Heart right ventricle (tissue), 16 donors: ENCODE measurements around the gene ARHGAP22. TPM values are rescaled to one million over a fixed set of nuclear protein-coding genes. Genes with fewer than 3 reads are reported as not detected.
A peak's percentile ranks its signal among the peaks of the same experiment; 100 is the strongest.

Experiments used
- ATAC-seq, 8 donors: fragments of 200-7000 bp; cut with Tn5 transposase; one replicate each; pipeline ENCODE4 v1.9.1; 2020; ENCODE audit warnings: mild to moderate bottlenecking in 8 of 8, moderate library complexity in 8 of 8, moderate number of reproducible peaks in 1 of 8
- DNase-seq, 2 donors: peaks; one replicate each; pipeline ENCODE4 v3.0.0-alpha.2; 2020
- H3K27ac ChIP-seq, 10 donors: fragments of 200-600 bp; sonication (generic) in 2 of 10; one replicate each; pipeline versions ENCODE4 v1.5.0 to v1.8.0; 2020 to 2022; ENCODE audit warnings: mild to moderate bottlenecking in 3 of 10
- H3K27me3 ChIP-seq, 7 donors: fragments of 200-600 bp; one replicate each; pipeline ENCODE4 v1.8.0; 2021 to 2022; ENCODE audit warnings: mild to moderate bottlenecking in 2 of 7
- H3K36me3 ChIP-seq, 9 donors: fragments of 200-600 bp; sonication (generic) in 1 of 9; one replicate each; pipeline versions ENCODE4 v1.5.0 to v1.8.0; 2020 to 2022; ENCODE audit warnings: mild to moderate bottlenecking in 2 of 9
- H3K4me1 ChIP-seq, 9 donors: fragments of 200-600 bp; sonication (generic) in 1 of 9; one replicate each; pipeline versions ENCODE4 v1.5.0 to v1.8.0; 2020 to 2022; ENCODE audit warnings: mild to moderate bottlenecking in 4 of 9
- H3K4me3 ChIP-seq, 10 donors: fragments of 200-600 bp; sonication (generic) in 2 of 10; one replicate each; pipeline versions ENCODE4 v1.5.0 to v1.8.0; 2020 to 2022; ENCODE audit warnings: mild to moderate bottlenecking in 7 of 10, moderate library complexity in 2 of 10
- H3K9me3 ChIP-seq, 11 donors: fragments of 200-600 bp in 10 of 11; sonication (generic) in 2 of 11; one replicate each; pipeline versions ENCODE4 v1.5.0 to v1.8.0; 2013 to 2022; ENCODE audit warnings: mild to moderate bottlenecking in 2 of 11, control low read depth in 1 of 11, moderate library complexity in 1 of 11
- CTCF ChIP-seq, 9 donors: fragments of 200-600 bp; sonication (generic) in 2 of 9; IDR thresholded peaks; one replicate each; pipeline versions ENCODE4 v1.5.0 to v1.8.0; 2021 to 2022; ENCODE audit warnings: antibody characterized with exemption in 9 of 9, mild to moderate bottlenecking in 5 of 9, moderate library complexity in 1 of 9
- WGBS, 2 donors: extraction: QIAGEN DNeasy Blood & Tissue Kit; methylation state at CpG; one replicate each; pipeline ENCODE4 v1.1.7; 2013; ENCODE audit warnings: inconsistent platforms in 1 of 2; 5-methylcytosine and 5-hydroxymethylcytosine counted together
- intact Hi-C, 10 donors: fragments of 100-400 bp; cut with DNase I; formaldehyde crosslinking; loops; one replicate each; pipeline versions ENCODE4 v1.11.1 to v1.14.2; 2022
- polyA plus RNA-seq, 2 donors: library from polyadenylated mRNA; stranded (reverse); fragments of 200-250 nt; gene quantifications; one replicate each; pipeline ENCODE4 v1.2.3, GENCODE V29; 2013
- total RNA-seq, 10 donors: library from RNA; stranded (reverse); fragmentation: NEBNext Ultra II Directional in 3 of 10; extraction: Animal tissue kit (Norgen Biotek cat#: 25700) in 3 of 10; gene quantifications; one replicate each; pipeline versions ENCODE4 v1.2.1 to v1.2.4, GENCODE V29; 2021 to 2023
- donor health status: Arrhythmogenic right ventricular cardiomyopathy.
- donor health status: ischemic (EF 13 %, LVEDD 7.1; RV severe dilation, severe dysfunction).
- donor health status: healthy with polysubstance abuse.
- donor health status: DM: no; HTN: yes; CAD: no.
- donor health status: DM: no; HTN: no; CAD: no.
- donor health status: ischemic (EF 25% LVEDD 6.9; RV normal size, moderate dysfunction).
- donor health status: ischemic (EF 25% LVEDD 5.7; RV mildly dilated, moderate dysfunction).
- donor health status: healthy.
- donor health status: DM: yes; HTN: yes; CAD: no.
- donor health status: Ischemic cardiomyopathy.
- donor health status: ischemic (EF 35%, LVEDD 5.7; RV mildly dilated, moderate dysfunction).
- donor health status: nonischemic (EF 11% LVEDD 7.7; RV severe dilation, severe dysfunction).
- donor health status: DM: yes; HTN: yes; CAD: no.
- donor health status: PGD.
- donor health status: ischemic (EF 29% LVEDD 5.4; RV normal size, mild dysfunction).
- donor health status: nonischemic (EF 23%, LVEDD 6.1; RV moderate dilation, normal function).

The ARHGAP22 gene
- total and polyA plus RNA-seq, 12 donors = 1.5 to 9.3 (median 2.8) TPM

- peaks cover 0 to 7% (median 0%) of the 10 kb centered on the region in 11 donors for H3K9me3 ChIP-seq
- WGBS, 2 donors = 56% methylated on average over 3 of the region's 3 CpGs
- DNase-seq (no peak), ATAC-seq (no peak)
- no peaks in the 10 kb centered on the region for H3K36me3 ChIP-seq
- H3K4me3 ChIP-seq = no peak overlapping the region
- intact Hi-C loops = no loop called here
- no peaks in the 10 kb centered on the region for H3K27me3 ChIP-seq
- no peak for TF ChIP-seq CTCF (IDR thresholded peaks at IDR 0.05)
- H3K27ac ChIP-seq = no peak overlapping the region
- peaks cover 0 to 26% (median 9%) of the 10 kb centered on the region in 9 donors for H3K4me1 ChIP-seq
These were observed 132.3 kb downstream of the ARHGAP22 start for GRCh38 chr10:48472501-48473069.

- no peak for TF ChIP-seq CTCF (IDR thresholded peaks at IDR 0.05)
- 83 to 87% methylated on average over 8 of the region's 8 CpGs for WGBS, 2 donors
- Histone ChIP-seq H3K27ac (no peak overlapping the region), H3K4me1 (peaks cover 0 to 27% (median 9%) of the 10 kb centered on the region in 9 donors), H3K4me3 (no peak overlapping the region), H3K36me3 (no peaks in the 10 kb centered on the region), H3K9me3 (peaks cover 0 to 7% (median 0%) of the 10 kb centered on the region in 11 donors), H3K27me3 (peaks cover 0 to 7% (median 2%) of the 10 kb centered on the region in 7 donors)
- intact Hi-C loops = no loop called here
- no peak for ATAC-seq
- DNase-seq = no peak
These were observed 133.7 kb downstream of the ARHGAP22 start for GRCh38 chr10:48470893-48471805.

GRCh38 chr10:48470115-48470892, 134.6 kb downstream of the ARHGAP22 start:
- H3K27me3 ChIP-seq = peaks cover 0 to 7% (median 6%) of the 10 kb centered on the region in 7 donors
- no peak overlapping the region for H3K4me3 ChIP-seq
- TF ChIP-seq CTCF (IDR thresholded peaks at IDR 0.05) = no peak
- ATAC-seq (peak in 2 of 8 donors; percentile 34 to 48), DNase-seq (no peak)
- H3K9me3 ChIP-seq = peaks cover 0 to 7% (median 0%) of the 10 kb centered on the region in 11 donors
- no peak overlapping the region for H3K27ac ChIP-seq
- no peaks in the 10 kb centered on the region for H3K36me3 ChIP-seq
- WGBS, 2 donors = 39 to 44% methylated on average over 5 of the region's 5 CpGs
- peaks cover 0 to 32% (median 13%) of the 10 kb centered on the region in 9 donors for H3K4me1 ChIP-seq
- intact Hi-C loops = no loop called here

DNA sequence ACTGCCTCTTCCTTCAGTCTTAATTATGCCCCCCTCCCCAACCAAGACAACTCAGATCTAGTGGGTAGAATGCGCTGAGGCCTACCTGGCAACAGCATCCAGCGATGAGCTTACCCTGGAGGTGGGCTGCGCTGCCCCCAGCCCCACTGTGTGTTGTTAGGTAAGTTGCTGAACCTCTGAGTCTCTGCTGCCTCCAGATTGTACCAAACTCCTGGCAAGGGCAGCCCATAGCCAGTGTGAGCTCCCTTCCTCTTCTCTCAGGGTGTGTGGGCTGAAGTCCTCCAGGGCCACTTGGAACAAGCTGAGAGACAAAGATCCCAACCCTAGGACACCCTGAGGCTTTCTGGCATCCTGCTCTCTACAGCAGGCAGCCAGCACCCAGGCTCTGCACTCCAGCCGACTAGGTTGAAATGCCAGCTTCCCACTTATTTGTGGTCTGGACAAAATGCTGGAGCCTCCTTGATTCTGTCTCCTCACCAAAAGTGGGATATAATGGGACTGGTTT, 135.3 kb downstream of the ARHGAP22 start:
- DNase-seq (no peak), ATAC-seq (no peak)
- WGBS, 2 donors = 90 to 96% methylated on average over 4 of the region's 4 CpGs
- Histone ChIP-seq H3K4me3 (no peak overlapping the region), H3K27me3 (peaks cover 0 to 7% (median 6%) of the 10 kb centered on the region in 7 donors), H3K9me3 (peaks cover 0 to 7% (median 0%) of the 10 kb centered on the region in 11 donors), H3K4me1 (peaks cover 0 to 39% (median 17%) of the 10 kb centered on the region in 9 donors), H3K36me3 (no peaks in the 10 kb centered on the region), H3K27ac (no peak overlapping the region)
- intact Hi-C loops = no loop called here
- TF ChIP-seq CTCF (IDR thresholded peaks at IDR 0.05) = no peak
